Stomach (tissue), 9 donors: ENCODE data around the gene WNT8A. TPM values are rescaled to one million over a fixed set of nuclear protein-coding genes. Genes with fewer than 3 reads are reported as not detected.

ENCODE experiments used
- DNase-seq, 2 donors: peaks; one replicate each; pipeline versions ENCODE4 v3.0.0 to v3.0.0-alpha.2; 2013 to 2019
- H3K27ac ChIP-seq, 5 donors: fragments of 200-600 bp in 4 of 5; sonication (generic) in 4 of 5; one replicate each; pipeline ENCODE4 v1.5.1; 2013 to 2019; ENCODE audit warnings: mild to moderate bottlenecking in 1 of 5, moderate library complexity in 1 of 5
- H3K27me3 ChIP-seq, 3 donors: fragments of 200-600 bp; sonication (generic); one replicate each; pipeline ENCODE4 v1.5.1; 2017 to 2019; ENCODE audit warnings: mixed run types in 1 of 3
- H3K36me3 ChIP-seq, 4 donors: fragments of 200-600 bp; sonication (generic); 1 replicate in 3 of 4; 2 replicates in 1 of 4; pipeline ENCODE4 v1.5.1; 2016 to 2019
- H3K4me1 ChIP-seq, 4 donors: fragments of 200-600 bp; sonication (generic); one replicate each; pipeline ENCODE4 v1.5.1; 2016 to 2019
- H3K4me3 ChIP-seq, 4 donors: fragments of 200-600 bp; sonication (generic) in 3 of 4; one replicate each; pipeline ENCODE4 v1.5.1; 2016 to 2019; ENCODE audit warnings: mild to moderate bottlenecking in 1 of 4
- H3K9me3 ChIP-seq, 4 donors: fragments of 200-600 bp; sonication (generic); one replicate each; pipeline ENCODE4 v1.5.1; 2016 to 2019
- EP300 ChIP-seq: sonication (generic); formaldehyde crosslinking; IDR thresholded peaks from one replicate; pipeline ENCODE4 v1.6.1; 2017; ENCODE audit warnings: antibody characterized with exemption
- POLR2A ChIP-seq, 4 donors: fragments of 450-650 bp; IDR thresholded peaks; one replicate each; pipeline ENCODE4 v1.6.1; 2016; ENCODE audit warnings: antibody characterized with exemption in 4 of 4, control low read depth in 2 of 4, mild to moderate bottlenecking in 1 of 4, moderate library complexity in 1 of 4
- POLR2AphosphoS5 ChIP-seq, 3 donors: sonication (generic); formaldehyde crosslinking; IDR thresholded peaks; one replicate each; pipeline ENCODE4 v1.6.1; 2016; ENCODE audit warnings: antibody characterized with exemption in 3 of 3
- WGBS, 5 donors: extraction: QIAGEN DNeasy Blood & Tissue Kit in 3 of 5; methylation state at CpG; one replicate each; pipeline versions ENCODE4 v1.1.5 to v1.1.7; 2013 to 2018; 5-methylcytosine and 5-hydroxymethylcytosine counted together
- intact Hi-C: fragments of 100-400 bp; cut with DNase I; formaldehyde crosslinking; loops from one replicate; pipeline ENCODE4 v1.15.1; 2023; ENCODE audit warnings: low total_unique reads
- polyA plus RNA-seq, 3 donors: library from polyadenylated mRNA; stranded (reverse); fragments of 200-250 nt; gene quantifications; one replicate each; pipeline ENCODE4 v1.2.3, GENCODE V29; 2013
- total RNA-seq, 5 donors: library from RNA; depleted of rRNA; stranded (reverse); fragments of >200 nt; gene quantifications; one replicate each; pipeline versions ENCODE4 v1.1.0 to v1.2.3, GENCODE V29; 2014 to 2016
- TF ChIP-seq, protein P1 (sequence below), 7 experiments: fragments of 450-650 bp in 4 of 7; fragments of 200-600 bp in 3 of 7; sonication (generic) in 3 of 7; IDR thresholded peaks; one replicate each; pipeline ENCODE4 v1.5.1; 2016 to 2019; ENCODE audit warnings: antibody characterized with exemption in 7 of 7, control low read depth in 2 of 7, mild to moderate bottlenecking in 1 of 7
- donor health status: healthy with polysubstance abuse.
- donor health status: Bipolar disorder and iron deficiency.
- donor health status: healthy.

The WNT8A gene
- total and polyA plus RNA-seq, 8 donors = not detected

DNA sequence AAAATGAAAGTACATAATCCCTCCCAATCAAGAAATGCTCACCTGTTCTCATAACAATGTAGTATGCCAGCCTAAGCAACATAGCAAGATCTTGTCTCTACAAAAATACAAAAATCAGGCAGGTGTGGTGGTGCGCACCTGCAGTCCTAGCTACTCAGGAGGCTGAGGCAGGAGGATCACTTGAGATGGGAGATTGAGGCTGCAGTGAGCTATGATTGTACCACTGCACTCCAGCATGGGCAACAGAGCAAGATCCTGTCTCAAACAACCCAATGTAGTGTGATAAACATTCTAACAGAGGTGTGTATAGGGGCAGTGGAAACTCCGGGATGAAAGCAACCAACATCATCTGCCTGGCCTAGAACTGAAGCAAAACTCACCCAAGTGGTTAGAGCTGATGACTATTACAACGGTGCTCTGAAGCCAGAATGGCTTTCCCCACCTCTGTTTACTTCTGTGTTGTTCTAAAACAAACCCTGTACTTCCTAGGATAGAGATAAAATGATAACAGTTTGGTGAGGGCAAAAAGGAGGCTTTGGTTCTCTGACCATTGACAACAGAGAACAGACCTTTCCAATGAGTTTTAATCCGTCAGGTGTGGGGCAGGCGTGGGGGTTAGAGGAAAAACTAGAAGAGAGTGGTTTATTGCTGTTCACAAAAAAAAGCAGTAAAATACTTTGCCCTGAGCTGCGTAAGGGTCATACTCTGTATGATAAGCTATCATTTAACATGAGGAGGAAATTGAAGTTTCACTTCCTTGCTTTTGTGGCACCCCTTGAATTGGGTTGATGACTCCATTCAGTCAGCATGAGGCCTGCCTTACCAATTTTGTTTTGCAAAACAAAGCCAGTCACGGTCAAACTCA is 18.9 kb downstream of the WNT8A start:
- H3K27ac ChIP-seq = no peak overlapping the region
- H3K4me3 ChIP-seq = no peak overlapping the region
- peaks cover 0 to 12% (median 0%) of the 10 kb centered on the region in 3 donors for H3K27me3 ChIP-seq
- intact Hi-C loops = no loop called here
- TF ChIP-seq POLR2AphosphoS5 (IDR thresholded peaks at IDR 0.05) (no peak), EP300 (no peak), POLR2A (IDR thresholded peaks at IDR 0.05) (no peak)
- TF ChIP-seq, protein P1, sequence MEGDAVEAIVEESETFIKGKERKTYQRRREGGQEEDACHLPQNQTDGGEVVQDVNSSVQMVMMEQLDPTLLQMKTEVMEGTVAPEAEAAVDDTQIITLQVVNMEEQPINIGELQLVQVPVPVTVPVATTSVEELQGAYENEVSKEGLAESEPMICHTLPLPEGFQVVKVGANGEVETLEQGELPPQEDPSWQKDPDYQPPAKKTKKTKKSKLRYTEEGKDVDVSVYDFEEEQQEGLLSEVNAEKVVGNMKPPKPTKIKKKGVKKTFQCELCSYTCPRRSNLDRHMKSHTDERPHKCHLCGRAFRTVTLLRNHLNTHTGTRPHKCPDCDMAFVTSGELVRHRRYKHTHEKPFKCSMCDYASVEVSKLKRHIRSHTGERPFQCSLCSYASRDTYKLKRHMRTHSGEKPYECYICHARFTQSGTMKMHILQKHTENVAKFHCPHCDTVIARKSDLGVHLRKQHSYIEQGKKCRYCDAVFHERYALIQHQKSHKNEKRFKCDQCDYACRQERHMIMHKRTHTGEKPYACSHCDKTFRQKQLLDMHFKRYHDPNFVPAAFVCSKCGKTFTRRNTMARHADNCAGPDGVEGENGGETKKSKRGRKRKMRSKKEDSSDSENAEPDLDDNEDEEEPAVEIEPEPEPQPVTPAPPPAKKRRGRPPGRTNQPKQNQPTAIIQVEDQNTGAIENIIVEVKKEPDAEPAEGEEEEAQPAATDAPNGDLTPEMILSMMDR (IDR thresholded peaks at IDR 0.05) = no peak
- 40 to 54% (median 50%) methylated on average over 7 of the region's 7 CpGs for WGBS, 5 donors
- no peaks in the 10 kb centered on the region for H3K36me3 ChIP-seq
- no peak for DNase-seq
- peaks cover 0 to 5% (median 2%) of the 10 kb centered on the region in 4 donors for H3K4me1 ChIP-seq
- no peaks in the 10 kb centered on the region for H3K9me3 ChIP-seq

DNA sequence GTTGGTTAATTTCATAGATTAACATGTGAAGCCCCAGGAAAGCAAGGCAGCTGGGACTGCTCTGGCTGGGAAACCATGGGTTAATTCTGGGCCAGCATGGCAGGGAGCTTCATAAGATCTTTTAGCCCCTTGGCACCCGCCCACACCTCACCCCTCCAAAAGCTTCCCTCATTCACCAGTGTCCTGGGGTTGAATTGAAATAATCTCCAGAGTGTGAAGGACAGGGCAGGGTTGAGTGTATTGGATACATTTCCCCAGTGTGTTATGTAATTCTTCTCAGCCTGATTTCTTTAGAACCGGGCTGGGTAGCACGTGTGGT is 19.4 kb downstream of the WNT8A start:
- Histone ChIP-seq H3K27ac (no peak overlapping the region), H3K4me3 (no peak overlapping the region), H3K36me3 (no peaks in the 10 kb centered on the region), H3K27me3 (peaks cover 0 to 7% (median 0%) of the 10 kb centered on the region in 3 donors), H3K9me3 (no peaks in the 10 kb centered on the region), H3K4me1 (peaks cover 0 to 6% (median 3%) of the 10 kb centered on the region in 4 donors)
- intact Hi-C loops = no loop called here
- WGBS, 5 donors = 20 to 35% (median 25%) methylated on average over 3 of the region's 3 CpGs
- TF ChIP-seq POLR2AphosphoS5 (IDR thresholded peaks at IDR 0.05) (no peak), POLR2A (IDR thresholded peaks at IDR 0.05) (no peak), EP300 (no peak)
- TF ChIP-seq, protein P1 (IDR thresholded peaks at IDR 0.05) = no peak
- DNase-seq = no peak

DNA sequence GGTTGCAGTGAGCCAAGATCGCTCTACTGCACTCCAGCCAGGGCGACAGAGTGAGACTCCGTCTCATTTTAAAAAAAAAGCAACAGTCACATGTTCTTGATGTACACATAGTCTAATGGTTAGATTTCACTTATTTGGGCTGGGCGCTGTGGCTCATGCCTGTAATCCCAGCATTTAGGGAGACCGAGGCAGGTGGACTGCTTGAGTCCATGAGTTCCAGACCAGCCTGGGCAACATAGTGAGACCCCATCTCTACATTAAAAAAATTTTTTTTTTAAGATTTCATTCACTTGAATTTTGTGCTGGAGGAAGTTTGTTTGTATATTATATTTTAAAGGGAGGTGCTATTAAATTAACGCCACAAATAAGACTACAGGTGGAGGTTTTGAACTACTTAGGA is 21.9 kb downstream of the WNT8A start:
- Histone ChIP-seq H3K27me3 (no peaks in the 10 kb centered on the region), H3K9me3 (no peaks in the 10 kb centered on the region), H3K4me3 (no peak overlapping the region), H3K27ac (no peak overlapping the region), H3K36me3 (no peaks in the 10 kb centered on the region), H3K4me1 (peaks cover 0 to 6% (median 3%) of the 10 kb centered on the region in 4 donors)
- no peak for DNase-seq
- TF ChIP-seq POLR2A (IDR thresholded peaks at IDR 0.05) = no peak
- no peak for TF ChIP-seq POLR2AphosphoS5 (IDR thresholded peaks at IDR 0.05)
- TF ChIP-seq EP300 = no peak
- TF ChIP-seq, protein P1 (IDR thresholded peaks at IDR 0.05) = no peak
- WGBS, 5 donors = 91 to 93% (median 92%) methylated on average over 6 of the region's 6 CpGs
- intact Hi-C loops = no loop called here

DNA sequence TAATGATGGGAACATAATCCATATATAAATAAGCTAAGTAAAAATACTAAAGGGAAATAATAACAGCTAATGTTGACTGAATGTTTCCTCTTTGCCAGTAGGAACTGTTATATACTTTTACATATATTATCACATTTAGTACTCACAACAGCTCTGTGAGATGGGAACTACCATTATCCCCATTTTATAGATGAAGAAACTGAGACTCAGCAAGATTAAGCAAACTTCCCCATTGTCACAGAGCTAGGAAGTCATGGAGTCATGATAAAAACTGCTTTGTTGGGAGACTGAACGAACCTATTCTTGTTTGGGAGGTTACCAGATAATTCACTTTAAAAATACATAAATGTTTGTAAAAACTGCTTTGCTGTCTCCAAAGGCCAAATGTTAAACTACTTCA is 23.4 kb downstream of the WNT8A start:
- TF ChIP-seq POLR2A (IDR thresholded peaks at IDR 0.05) (no peak), EP300 (no peak), POLR2AphosphoS5 (IDR thresholded peaks at IDR 0.05) (no peak)
- TF ChIP-seq, protein P1 (IDR thresholded peaks at IDR 0.05) = no peak
- DNase-seq = no peak
- Histone ChIP-seq H3K27me3 (peaks cover 0 to 4% (median 0%) of the 10 kb centered on the region in 3 donors), H3K4me1 (peaks cover 0 to 12% (median 3%) of the 10 kb centered on the region in 4 donors), H3K36me3 (no peaks in the 10 kb centered on the region), H3K27ac (no peak overlapping the region), H3K4me3 (no peak overlapping the region), H3K9me3 (no peaks in the 10 kb centered on the region)
- intact Hi-C loops = no loop called here
- WGBS, 5 donors = 5 to 35% (median 21%) methylated on average over 1 of the region's 1 CpG
